Fibroblast of mammary gland (primary cell): ENCODE results near the gene GTPBP3.

Experiments
- DNase-seq: peaks from one replicate; pipeline ENCODE4 v3.0.0-alpha.2; 2010; ENCODE audit warnings: low read depth
- H3K4me3 ChIP-seq: 2 replicates; pipeline ENCODE4 v1.5.1; 2011; ENCODE audit warnings: low read depth, mild to moderate bottlenecking, low read length, moderate library complexity; ENCODE audit not compliant: control insufficient read depth
- CTCF ChIP-seq: conservative IDR thresholded peaks from 2 replicates; pipeline ENCODE4 v1.5.1; 2011; ENCODE audit warnings: low read depth, low read length, inconsistent platforms; ENCODE audit not compliant: control insufficient read depth, insufficient read depth

Gene GTPBP3

GRCh38 chr19:17347361-17347760 is 10.0 kb downstream of the GTPBP3 start:
- no peak for DNase-seq
- no peak overlapping the region for H3K4me3 ChIP-seq
- TF ChIP-seq CTCF, result no peak

DNA sequence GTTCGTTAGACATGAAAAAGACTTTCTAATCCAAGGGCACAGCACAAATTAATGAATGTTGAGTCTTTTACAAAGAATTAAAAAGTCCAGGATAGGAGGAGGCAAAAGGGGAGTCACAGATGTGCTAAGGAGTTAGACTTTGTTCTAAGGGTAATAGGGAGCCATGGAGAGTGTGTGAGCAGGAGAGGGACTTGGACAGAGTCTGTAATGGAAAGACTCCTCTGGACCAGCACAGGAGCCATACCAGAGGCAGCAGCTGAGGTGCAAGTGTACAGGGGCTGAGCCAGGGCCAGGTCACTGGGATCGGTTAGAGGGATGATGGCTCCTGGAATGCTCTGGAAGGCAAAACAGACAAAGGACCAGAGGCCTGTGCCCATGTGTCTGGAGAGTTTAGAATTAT is 10.5 kb downstream of the GTPBP3 start:
- TF ChIP-seq CTCF, result no peak
- no peak overlapping the region for H3K4me3 ChIP-seq
- no peak for DNase-seq

- TF ChIP-seq CTCF, result no peak
- no peak overlapping the region for H3K4me3 ChIP-seq
- peak; percentile 67 for DNase-seq
Measured at GRCh38 chr19:17348700-17349099, 11.3 kb downstream of the GTPBP3 start.

GRCh38 chr19:17351815-17352435 is 14.6 kb downstream of the GTPBP3 start:
- TF ChIP-seq CTCF, result no peak
- no peak for DNase-seq
- no peak overlapping the region for H3K4me3 ChIP-seq

- H3K4me3 ChIP-seq, result no peak overlapping the region
- DNase-seq, result no peak
- no peak for TF ChIP-seq CTCF
Measured at GRCh38 chr19:17352608-17353280, 15.4 kb downstream of the GTPBP3 start.

- no peak overlapping the region for H3K4me3 ChIP-seq
- no peak for TF ChIP-seq CTCF
- no peak for DNase-seq
Measured at GRCh38 chr19:17353386-17353785, 16.0 kb downstream of the GTPBP3 start.
